ENCODE data around the gene TSTD1.

Gene TSTD1

DNA sequence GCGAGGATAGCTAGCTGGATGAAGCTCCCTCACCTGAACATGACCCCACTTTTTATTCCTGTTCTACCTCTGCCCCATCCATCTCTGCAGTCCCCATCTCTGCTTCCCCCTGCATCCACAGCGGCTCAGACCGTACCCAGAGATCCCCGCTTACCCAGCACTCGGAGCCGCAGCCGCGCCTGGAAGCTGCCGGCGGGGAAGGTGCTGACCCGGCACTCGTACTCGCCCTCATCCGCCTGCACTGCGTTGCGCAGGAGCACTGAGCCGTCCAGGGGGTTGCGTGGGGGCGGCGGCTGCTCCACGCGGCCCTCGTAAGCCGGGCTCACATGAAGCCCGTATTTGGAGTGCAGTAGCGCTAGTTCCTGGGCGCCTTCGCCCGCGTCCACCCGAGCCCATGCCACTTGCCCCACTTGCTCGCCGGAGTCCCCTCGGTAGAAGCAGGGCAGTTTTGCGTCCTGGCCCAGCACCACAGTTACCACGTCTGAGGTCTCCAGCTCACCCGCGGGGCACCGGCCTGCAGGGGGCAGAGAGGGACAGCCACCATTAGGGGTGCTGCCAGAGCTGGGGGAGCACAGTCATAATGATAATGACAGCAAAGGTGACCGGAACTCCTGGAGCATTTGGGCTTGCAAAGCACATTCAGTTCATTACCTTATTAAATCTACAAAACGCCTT, 40.8 kb upstream of the TSTD1 start:
- H3K9me3 ChIP-seq (ENCODE audit: control insufficient read depth, insufficient read depth, low read length), result no peaks in the 10 kb centered on the region
- H3K27me3 ChIP-seq (ENCODE audit: control insufficient read depth, insufficient read depth, low read length), result no peaks in the 10 kb centered on the region
- WGBS (ENCODE audit: insufficient coverage, insufficient read length), result no CpG with 5 or more reads among the region's 41 CpGs
- H3K4me3 ChIP-seq (ENCODE audit: low read length), result no peak overlapping the region
- DNase-seq (ENCODE audit: low read depth, low spot score), result no peak
- H3K27ac ChIP-seq (ENCODE audit: low read length), result no peak overlapping the region
- no peaks in the 10 kb centered on the region for H3K36me3 ChIP-seq (ENCODE audit: control insufficient read depth, insufficient read depth, low read length)
- no peaks in the 10 kb centered on the region for H3K4me1 ChIP-seq (ENCODE audit: control insufficient read depth, insufficient read depth, low read length)

DNA sequence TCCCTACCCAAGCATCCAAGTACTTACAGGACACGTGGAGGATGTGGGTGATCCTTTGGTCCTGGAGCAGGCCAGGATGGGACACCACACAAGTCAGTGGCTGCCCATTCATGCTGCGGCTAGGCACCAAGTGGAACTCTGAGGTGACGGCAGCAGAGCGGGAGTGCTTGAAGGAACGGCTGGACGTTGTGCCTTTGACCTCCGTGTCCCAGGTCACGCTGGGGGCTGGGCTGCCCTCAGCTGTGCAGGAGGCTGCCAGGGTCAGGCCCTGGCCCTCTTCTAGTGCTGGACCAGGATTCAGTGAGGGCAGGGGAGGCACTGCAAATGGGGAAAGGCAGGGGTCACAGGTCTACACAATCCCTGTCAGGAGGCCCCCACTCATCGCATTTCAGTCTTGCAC, 38.7 kb upstream of the TSTD1 start:
- WGBS (ENCODE audit: insufficient coverage, insufficient read length), result no CpG with 5 or more reads among the region's 9 CpGs

DNA sequence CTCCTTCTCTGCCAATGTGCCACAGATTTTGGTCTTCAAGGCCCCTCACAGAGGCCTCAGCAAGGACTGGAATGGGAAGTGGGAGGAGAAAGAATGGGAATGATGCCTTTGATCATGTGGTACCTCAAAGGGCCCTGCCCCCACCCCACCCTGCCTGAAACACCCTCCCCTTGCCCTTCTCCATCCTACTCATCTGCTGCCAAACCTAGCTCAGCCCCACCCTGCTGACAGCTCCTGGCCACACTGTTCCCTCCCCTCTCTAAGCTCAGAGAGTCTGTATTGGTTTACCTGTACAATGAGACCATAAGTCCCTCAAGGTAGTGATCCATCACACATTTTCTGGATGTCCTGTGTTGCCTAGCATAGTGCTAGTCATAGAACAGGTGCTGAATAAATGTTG, 37.6 kb upstream of the TSTD1 start:
- Histone ChIP-seq H3K9me3 (ENCODE audit: control insufficient read depth, insufficient read depth, low read length) (no peaks in the 10 kb centered on the region), H3K36me3 (ENCODE audit: control insufficient read depth, insufficient read depth, low read length) (no peaks in the 10 kb centered on the region), H3K4me3 (ENCODE audit: low read length) (no peak overlapping the region), H3K4me1 (ENCODE audit: control insufficient read depth, insufficient read depth, low read length) (no peaks in the 10 kb centered on the region), H3K27me3 (ENCODE audit: control insufficient read depth, insufficient read depth, low read length) (no peaks in the 10 kb centered on the region), H3K27ac (ENCODE audit: low read length) (no peak overlapping the region)
- no peak for DNase-seq (ENCODE audit: low read depth, low spot score)

More for the DNA sequence above, 38.7 kb upstream of the TSTD1 start:
- DNase-seq (ENCODE audit: low read depth, low spot score), result no peak
- Histone ChIP-seq H3K27ac (ENCODE audit: low read length) (no peak overlapping the region), H3K27me3 (ENCODE audit: control insufficient read depth, insufficient read depth, low read length) (no peaks in the 10 kb centered on the region), H3K4me1 (ENCODE audit: control insufficient read depth, insufficient read depth, low read length) (no peaks in the 10 kb centered on the region), H3K9me3 (ENCODE audit: control insufficient read depth, insufficient read depth, low read length) (no peaks in the 10 kb centered on the region), H3K36me3 (ENCODE audit: control insufficient read depth, insufficient read depth, low read length) (no peaks in the 10 kb centered on the region), H3K4me3 (ENCODE audit: low read length) (no peak overlapping the region)

DNA sequence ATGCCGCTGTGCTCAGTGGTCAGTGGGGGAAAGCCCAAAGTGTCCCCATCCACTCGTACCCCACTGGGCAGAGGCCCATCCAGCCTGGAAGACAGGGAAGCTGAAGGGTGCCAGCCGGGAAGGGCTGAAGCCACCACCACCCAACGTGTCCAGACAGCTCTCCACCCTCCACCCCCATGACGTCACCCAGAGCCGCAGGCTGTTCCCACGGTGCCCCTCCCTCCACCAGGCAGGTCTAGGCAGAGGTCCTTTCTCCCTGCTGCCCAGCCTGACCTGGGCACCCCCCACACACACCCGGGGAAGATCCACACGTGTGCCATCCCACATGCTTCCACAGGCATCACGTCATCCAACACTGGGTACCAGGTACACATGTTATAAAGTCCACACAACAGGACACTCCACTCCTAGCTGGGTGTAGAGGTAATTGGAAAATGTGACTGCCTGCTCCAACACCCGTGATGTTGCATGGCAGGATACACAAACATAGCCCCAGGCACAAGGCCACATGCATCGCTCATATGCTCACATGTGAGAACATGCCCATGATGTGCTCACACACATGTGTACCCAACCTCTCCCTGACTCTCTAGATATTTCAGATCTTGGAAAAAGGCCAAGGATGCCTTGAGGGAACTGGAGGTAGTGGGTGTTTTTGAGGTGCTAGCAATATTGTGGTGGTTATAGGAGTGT, 36.1 kb upstream of the TSTD1 start:
- Histone ChIP-seq H3K27me3 (ENCODE audit: control insufficient read depth, insufficient read depth, low read length) (no peaks in the 10 kb centered on the region), H3K4me1 (ENCODE audit: control insufficient read depth, insufficient read depth, low read length) (no peaks in the 10 kb centered on the region), H3K27ac (ENCODE audit: low read length) (no peak overlapping the region), H3K4me3 (ENCODE audit: low read length) (no peak overlapping the region), H3K36me3 (ENCODE audit: control insufficient read depth, insufficient read depth, low read length) (no peaks in the 10 kb centered on the region), H3K9me3 (ENCODE audit: control insufficient read depth, insufficient read depth, low read length) (no peaks in the 10 kb centered on the region)
- no peak for DNase-seq (ENCODE audit: low read depth, low spot score)
- no CpG with 5 or more reads among the region's 12 CpGs for WGBS (ENCODE audit: insufficient coverage, insufficient read length)

DNA sequence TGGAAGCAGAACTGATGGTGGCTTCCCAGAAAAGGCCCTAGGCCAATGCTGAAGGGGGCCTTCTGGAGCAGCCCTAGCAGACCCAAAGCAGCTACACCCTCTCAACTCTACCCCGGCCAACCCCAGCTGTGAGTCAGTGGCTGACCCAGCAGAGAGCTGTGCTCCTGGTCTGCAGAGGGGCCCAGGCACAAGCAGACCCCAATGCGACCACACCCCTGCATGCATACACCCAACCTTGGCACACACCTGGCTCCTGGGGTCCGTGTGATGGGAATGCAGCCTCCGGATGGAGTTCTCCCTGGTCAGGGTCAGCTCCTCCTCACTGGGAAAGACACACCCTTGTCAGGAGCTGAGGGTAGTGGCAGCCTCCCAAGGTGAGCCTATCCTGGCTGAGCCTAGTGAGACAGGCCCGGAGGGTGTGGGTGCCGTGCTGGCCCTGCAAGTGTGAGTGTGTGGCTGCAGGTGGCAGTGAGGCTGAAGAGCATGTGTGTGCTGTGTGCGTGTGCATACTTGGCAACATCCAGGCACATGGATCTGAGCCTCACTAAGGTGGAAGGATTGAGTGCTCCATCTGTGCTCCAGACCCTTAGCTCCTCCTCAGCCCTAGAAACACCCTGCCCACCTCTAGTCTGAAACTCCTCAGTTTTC, 34.8 kb upstream of the TSTD1 start:
- H3K9me3 ChIP-seq (ENCODE audit: control insufficient read depth, insufficient read depth, low read length), result no peaks in the 10 kb centered on the region
- no CpG with 5 or more reads among the region's 7 CpGs for WGBS (ENCODE audit: insufficient coverage, insufficient read length)
- DNase-seq (ENCODE audit: low read depth, low spot score), result no peak
- H3K36me3 ChIP-seq (ENCODE audit: control insufficient read depth, insufficient read depth, low read length), result no peaks in the 10 kb centered on the region
- H3K4me3 ChIP-seq (ENCODE audit: low read length), result no peak overlapping the region
- no peak overlapping the region for H3K27ac ChIP-seq (ENCODE audit: low read length)
- no peaks in the 10 kb centered on the region for H3K27me3 ChIP-seq (ENCODE audit: control insufficient read depth, insufficient read depth, low read length)
- no peaks in the 10 kb centered on the region; the same call in 1 of the 2 replicates for H3K4me1 ChIP-seq (ENCODE audit: control insufficient read depth, insufficient read depth, low read length)

DNA sequence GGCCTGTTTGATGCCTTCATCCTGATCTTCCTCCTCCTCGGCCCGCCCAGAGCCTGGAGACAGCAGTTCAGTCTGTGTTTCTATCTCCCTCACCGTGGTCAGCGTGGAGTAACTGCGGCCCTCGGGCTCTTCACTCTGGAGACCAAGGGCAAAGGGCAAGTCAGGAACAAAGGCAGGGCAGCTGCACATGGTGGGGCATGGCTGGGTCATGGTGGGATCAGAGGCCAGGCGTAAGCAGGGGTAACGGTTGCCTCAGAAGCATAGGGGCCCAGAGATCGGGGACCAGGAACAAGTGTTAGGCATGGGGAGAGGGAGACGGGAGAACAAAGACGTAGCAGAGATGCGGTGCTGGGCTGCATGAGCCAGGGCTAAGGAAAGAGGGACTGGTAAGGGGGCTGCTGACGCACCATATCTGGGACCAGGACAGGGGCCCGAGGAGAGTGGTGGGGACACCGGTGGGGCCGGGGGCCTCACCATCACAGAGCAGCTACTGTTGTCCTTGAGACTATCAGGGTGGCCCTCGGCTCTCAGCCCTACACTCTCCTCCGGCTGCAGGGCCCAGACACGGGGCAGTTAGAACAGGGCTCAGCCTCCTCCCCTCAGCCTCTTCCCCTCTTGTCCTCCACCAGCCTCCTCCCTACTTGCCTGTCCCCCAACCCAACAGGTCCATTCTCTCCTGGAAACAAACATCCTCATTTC, 34.1 kb upstream of the TSTD1 start:
- WGBS (ENCODE audit: insufficient coverage, insufficient read length), result no CpG with 5 or more reads among the region's 19 CpGs
- no peak overlapping the region for H3K27ac ChIP-seq (ENCODE audit: low read length)
- H3K9me3 ChIP-seq (ENCODE audit: control insufficient read depth, insufficient read depth, low read length), result no peaks in the 10 kb centered on the region
- no peaks in the 10 kb centered on the region; the same call in 1 of the 2 replicates for H3K4me1 ChIP-seq (ENCODE audit: control insufficient read depth, insufficient read depth, low read length)
- no peak for DNase-seq (ENCODE audit: low read depth, low spot score)
- no peaks in the 10 kb centered on the region for H3K36me3 ChIP-seq (ENCODE audit: control insufficient read depth, insufficient read depth, low read length)
- no peak overlapping the region for H3K4me3 ChIP-seq (ENCODE audit: low read length)
- H3K27me3 ChIP-seq (ENCODE audit: control insufficient read depth, insufficient read depth, low read length), result no peaks in the 10 kb centered on the region

DNA sequence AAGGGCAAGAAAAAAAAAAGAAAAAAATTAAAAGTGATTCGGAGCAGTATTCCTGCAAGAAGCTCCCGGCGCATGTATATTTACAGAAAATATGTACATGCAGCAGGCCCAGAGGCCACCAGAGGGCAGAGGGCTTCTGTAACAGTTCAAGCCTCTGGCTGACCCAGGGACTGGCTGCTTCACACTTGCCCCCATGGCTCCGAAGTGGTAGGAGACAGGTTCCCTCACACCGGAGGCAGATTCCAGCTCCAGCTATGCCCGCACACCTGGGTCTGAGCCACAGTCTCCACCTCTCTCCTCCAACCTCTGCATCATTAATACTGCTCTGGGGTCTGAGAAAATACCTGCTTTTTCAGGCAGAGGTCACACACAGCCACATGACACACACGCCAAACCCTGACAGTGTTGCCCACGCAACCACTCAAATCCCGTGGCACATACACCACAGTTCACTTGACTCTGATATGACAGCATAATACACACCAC, 33.2 kb upstream of the TSTD1 start:
- no peaks in the 10 kb centered on the region for H3K36me3 ChIP-seq (ENCODE audit: control insufficient read depth, insufficient read depth, low read length)
- no peak overlapping the region for H3K27ac ChIP-seq (ENCODE audit: low read length)
- H3K27me3 ChIP-seq (ENCODE audit: control insufficient read depth, insufficient read depth, low read length), result no peaks in the 10 kb centered on the region
- peak; percentile 33 for DNase-seq (ENCODE audit: low read depth, low spot score)
- WGBS (ENCODE audit: insufficient coverage, insufficient read length), result no CpG with 5 or more reads among the region's 9 CpGs
- no peaks in the 10 kb centered on the region for H3K9me3 ChIP-seq (ENCODE audit: control insufficient read depth, insufficient read depth, low read length)
- H3K4me1 ChIP-seq (ENCODE audit: control insufficient read depth, insufficient read depth, low read length), result no peaks in the 10 kb centered on the region; the same call in 1 of the 2 replicates
- no peak overlapping the region for H3K4me3 ChIP-seq (ENCODE audit: low read length)

DNA sequence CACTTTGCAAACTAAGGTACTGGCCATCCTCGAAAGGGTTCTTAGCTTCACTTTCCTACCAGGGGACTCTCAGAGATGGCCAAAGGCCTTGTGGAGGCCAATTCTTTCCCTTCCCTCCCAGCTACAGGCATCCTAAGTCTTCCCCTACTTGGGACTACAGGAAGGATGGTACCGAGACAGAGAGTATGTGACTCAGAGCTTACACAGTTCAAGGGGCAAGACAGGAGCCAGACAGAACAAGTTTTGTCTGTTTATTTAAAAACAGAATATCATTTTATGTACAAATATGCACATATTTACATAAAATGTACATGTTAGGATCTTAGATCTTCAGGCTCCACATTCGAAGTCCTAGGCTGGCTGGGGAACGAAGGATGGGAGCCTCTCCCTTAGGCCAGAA, 32.0 kb upstream of the TSTD1 start:
- no peak overlapping the region for H3K27ac ChIP-seq (ENCODE audit: low read length)
- no peaks in the 10 kb centered on the region for H3K36me3 ChIP-seq (ENCODE audit: control insufficient read depth, insufficient read depth, low read length)
- no peak overlapping the region for H3K4me3 ChIP-seq (ENCODE audit: low read length)
- no peaks in the 10 kb centered on the region; the same call in 1 of the 2 replicates for H3K4me1 ChIP-seq (ENCODE audit: control insufficient read depth, insufficient read depth, low read length)
- H3K27me3 ChIP-seq (ENCODE audit: control insufficient read depth, insufficient read depth, low read length), result no peaks in the 10 kb centered on the region
- no peaks in the 10 kb centered on the region for H3K9me3 ChIP-seq (ENCODE audit: control insufficient read depth, insufficient read depth, low read length)
- no CpG with 5 or more reads among the region's 4 CpGs for WGBS (ENCODE audit: insufficient coverage, insufficient read length)
- no peak for DNase-seq (ENCODE audit: low read depth, low spot score)

DNA sequence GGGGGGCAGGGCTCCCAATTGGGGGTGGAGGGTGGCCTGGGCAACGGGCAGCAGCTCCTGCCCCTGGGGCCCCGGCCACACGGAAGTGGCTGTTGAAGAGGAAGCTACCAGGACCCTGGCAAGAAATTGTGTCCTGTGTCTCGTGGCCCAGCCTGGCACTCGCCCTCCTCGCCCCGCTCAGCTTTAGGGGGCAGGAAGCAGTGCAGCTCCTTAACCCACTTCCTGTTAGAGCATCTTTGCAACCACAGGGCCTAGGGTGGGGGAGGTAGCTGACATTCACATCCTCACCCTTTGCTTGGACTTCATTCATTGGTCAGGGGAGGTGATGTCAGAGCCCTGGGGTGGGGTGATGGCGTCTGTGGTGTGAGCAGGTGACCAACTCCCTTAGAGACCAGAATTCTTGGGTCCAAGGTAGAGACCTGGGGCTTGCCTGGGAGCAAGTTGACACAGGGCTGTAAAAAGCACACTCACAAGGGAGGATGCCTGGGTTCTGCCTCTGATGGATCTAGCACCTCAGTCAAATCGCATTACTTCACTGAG, 31.0 kb upstream of the TSTD1 start, which contains the start of gene ARHGAP30:
TSS of gene ARHGAP30 (minus strand) at position 161 of the 540 bp plus-strand sequence. CDS start 267 bp downstream, outside the sequence.
- no peak within 1 kb of the TSS for H3K4me3 ChIP-seq (ENCODE audit: low read length)
- H3K9me3 ChIP-seq (ENCODE audit: control insufficient read depth, insufficient read depth, low read length), result no peaks in the 10 kb centered on the region
- no peaks in the 10 kb centered on the region; the same call in 1 of the 2 replicates for H3K4me1 ChIP-seq (ENCODE audit: control insufficient read depth, insufficient read depth, low read length)
- no peaks in the 10 kb centered on the region for H3K27me3 ChIP-seq (ENCODE audit: control insufficient read depth, insufficient read depth, low read length)
- no peak for DNase-seq (ENCODE audit: low read depth, low spot score)
- no peaks in the 10 kb centered on the region for H3K36me3 ChIP-seq (ENCODE audit: control insufficient read depth, insufficient read depth, low read length)
- WGBS (ENCODE audit: insufficient coverage, insufficient read length), result no CpG with 5 or more reads among the region's 9 CpGs
- no peak within 1 kb of the TSS for H3K27ac ChIP-seq (ENCODE audit: low read length)

DNA sequence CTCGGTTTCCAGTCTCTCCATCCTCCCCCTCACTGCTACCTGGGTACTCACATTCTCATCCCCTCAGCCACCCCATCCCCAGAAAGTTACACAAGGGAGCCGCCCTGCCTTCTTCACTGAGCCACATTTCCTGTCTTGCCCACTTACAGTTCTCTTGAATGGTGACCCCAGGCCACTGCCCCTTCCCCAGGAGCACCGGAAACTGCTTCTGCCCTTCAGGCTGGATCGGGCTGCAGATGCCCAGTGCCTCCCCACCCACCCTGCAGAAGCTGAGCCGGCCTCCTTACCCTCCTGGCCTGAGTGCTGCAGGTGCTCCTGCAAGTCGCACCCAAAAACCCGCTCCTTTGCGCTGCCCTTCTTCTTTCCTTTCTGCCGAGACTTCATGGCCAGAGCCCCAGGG, 30.5 kb upstream of the TSTD1 start:
- Histone ChIP-seq H3K4me3 (ENCODE audit: low read length) (no peak overlapping the region), H3K36me3 (ENCODE audit: control insufficient read depth, insufficient read depth, low read length) (no peaks in the 10 kb centered on the region), H3K9me3 (ENCODE audit: control insufficient read depth, insufficient read depth, low read length) (no peaks in the 10 kb centered on the region), H3K27me3 (ENCODE audit: control insufficient read depth, insufficient read depth, low read length) (no peaks in the 10 kb centered on the region), H3K4me1 (ENCODE audit: control insufficient read depth, insufficient read depth, low read length) (no peaks in the 10 kb centered on the region; the same call in 1 of the 2 replicates), H3K27ac (ENCODE audit: low read length) (no peak overlapping the region)
- WGBS (ENCODE audit: insufficient coverage, insufficient read length), result no CpG with 5 or more reads among the region's 9 CpGs
- no peak for DNase-seq (ENCODE audit: low read depth, low spot score)
